ENCODE measurements around the gene ADAMTS12.

ADAMTS12 gene

DNA sequence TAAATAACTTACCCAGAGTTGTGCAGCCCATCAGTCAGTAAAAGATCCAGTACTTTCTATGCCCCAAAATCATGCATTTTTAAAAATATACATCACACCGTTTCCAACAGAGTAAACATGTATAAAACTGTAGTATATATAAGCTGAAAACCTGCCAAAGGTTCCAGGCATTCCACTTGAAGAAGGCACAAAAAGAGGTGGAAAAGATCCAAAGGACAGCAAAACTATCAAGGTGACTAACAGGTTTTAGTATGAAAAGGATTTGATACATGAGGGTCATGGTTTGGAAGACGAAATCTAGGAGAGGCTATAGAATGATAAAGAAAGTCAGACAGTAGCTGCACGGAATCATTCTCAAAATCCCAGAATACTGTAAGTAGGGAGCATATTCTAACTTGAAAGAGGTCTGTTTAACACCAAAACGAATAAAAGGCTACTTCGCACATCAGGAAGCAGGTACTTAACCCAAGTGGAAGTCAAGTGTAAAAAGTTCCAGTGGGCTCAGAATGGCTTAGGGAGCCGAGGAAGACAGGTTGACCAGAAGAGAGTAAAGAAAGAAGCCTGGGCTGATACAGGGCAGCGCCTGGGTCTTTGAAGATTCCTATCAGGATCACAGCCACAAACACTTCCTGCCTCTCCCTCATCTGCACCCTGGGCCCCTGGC lies 207.2 kb downstream of the ADAMTS12 start:
- TF ChIP-seq, protein P1, sequence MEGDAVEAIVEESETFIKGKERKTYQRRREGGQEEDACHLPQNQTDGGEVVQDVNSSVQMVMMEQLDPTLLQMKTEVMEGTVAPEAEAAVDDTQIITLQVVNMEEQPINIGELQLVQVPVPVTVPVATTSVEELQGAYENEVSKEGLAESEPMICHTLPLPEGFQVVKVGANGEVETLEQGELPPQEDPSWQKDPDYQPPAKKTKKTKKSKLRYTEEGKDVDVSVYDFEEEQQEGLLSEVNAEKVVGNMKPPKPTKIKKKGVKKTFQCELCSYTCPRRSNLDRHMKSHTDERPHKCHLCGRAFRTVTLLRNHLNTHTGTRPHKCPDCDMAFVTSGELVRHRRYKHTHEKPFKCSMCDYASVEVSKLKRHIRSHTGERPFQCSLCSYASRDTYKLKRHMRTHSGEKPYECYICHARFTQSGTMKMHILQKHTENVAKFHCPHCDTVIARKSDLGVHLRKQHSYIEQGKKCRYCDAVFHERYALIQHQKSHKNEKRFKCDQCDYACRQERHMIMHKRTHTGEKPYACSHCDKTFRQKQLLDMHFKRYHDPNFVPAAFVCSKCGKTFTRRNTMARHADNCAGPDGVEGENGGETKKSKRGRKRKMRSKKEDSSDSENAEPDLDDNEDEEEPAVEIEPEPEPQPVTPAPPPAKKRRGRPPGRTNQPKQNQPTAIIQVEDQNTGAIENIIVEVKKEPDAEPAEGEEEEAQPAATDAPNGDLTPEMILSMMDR (IDR thresholded peaks at IDR 0.05; ENCODE audit: low read depth, low read length, missing control alignments), result no peak
- DNase-seq (ENCODE audit: low read depth), result no peak

DNA sequence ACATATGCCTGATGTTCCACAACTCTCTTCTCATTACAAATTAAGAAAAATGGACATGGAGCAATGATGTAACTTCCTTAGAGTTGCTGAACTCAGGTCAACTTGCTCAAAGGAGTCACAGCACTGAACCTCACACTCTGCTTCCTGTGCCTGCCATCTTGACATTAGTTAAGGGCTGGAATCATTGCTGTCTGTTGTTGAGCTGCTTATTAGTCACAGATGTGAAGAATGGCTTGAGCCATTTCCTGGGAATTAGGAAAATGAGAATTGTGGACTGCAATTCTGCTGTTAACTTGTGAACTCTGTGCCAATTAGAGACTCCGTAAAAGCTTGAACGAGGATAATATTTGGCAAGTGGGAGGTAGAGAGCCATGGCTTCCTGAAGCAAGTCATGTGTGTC lies 212.0 kb downstream of the ADAMTS12 start:
- no peak for DNase-seq (ENCODE audit: low read depth)

More for the DNA sequence above, 207.2 kb downstream of the ADAMTS12 start:
- no peak overlapping the region for H3K4me3 ChIP-seq (ENCODE audit: low read depth, low read length)

DNA sequence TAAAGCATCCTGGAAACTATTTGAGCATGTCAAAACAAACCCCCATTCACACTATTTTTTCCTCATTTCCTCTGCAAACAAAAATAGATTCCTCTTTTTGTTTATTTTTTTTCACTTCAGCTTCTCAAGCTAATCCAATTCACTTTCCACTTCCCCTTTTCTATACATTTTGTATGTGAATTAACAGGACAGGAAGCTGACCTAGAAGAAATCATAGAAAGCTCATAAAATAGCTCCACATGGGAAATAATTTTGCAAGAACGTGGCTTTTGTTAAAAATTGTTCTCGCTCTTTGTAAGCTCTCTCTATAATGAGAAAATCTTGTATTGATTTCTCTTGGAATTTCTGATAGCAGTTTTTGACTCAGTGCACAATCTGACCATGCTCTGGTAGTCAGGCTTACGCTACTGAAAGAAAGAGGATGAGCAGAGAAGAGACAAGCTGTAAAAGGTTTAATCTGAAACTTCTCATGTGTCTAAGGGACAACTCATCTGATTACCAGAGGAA lies 215.8 kb downstream of the ADAMTS12 start:
- TF ChIP-seq, protein P1 (IDR thresholded peaks at IDR 0.05; ENCODE audit: low read depth, low read length, missing control alignments), result no peak
- DNase-seq (ENCODE audit: low read depth), result peak; percentile 59
- no peak overlapping the region for H3K4me3 ChIP-seq (ENCODE audit: low read depth, low read length)

More for the DNA sequence above, 212.0 kb downstream of the ADAMTS12 start:
- H3K4me3 ChIP-seq (ENCODE audit: low read depth, low read length), result no peak overlapping the region
- TF ChIP-seq, protein P1 (IDR thresholded peaks at IDR 0.05; ENCODE audit: low read depth, low read length, missing control alignments), result no peak

DNA sequence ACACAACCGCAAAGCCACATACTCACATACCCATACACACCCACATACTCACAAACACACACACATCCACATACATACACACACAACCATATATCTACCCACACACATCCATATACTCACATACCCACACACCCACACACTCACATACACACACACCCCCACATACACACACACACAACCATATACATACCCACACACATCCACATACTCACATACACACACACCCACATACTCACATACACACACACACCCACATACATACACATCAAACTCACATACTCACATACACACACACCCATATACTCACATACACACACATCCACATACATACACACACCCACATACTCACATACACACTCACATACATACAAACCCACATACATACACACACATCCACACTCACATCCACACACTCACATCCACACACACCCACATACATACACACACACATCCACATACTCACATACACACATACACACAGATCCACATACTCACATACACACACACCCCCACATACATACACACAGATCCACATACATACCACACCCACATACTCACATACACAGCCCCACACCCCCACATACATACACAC lies 220.0 kb downstream of the ADAMTS12 start:
- DNase-seq (ENCODE audit: low read depth), result no peak
- no peak overlapping the region for H3K4me3 ChIP-seq (ENCODE audit: low read depth, low read length)
- TF ChIP-seq, protein P1 (IDR thresholded peaks at IDR 0.05; ENCODE audit: low read depth, low read length, missing control alignments), result no peak

DNA sequence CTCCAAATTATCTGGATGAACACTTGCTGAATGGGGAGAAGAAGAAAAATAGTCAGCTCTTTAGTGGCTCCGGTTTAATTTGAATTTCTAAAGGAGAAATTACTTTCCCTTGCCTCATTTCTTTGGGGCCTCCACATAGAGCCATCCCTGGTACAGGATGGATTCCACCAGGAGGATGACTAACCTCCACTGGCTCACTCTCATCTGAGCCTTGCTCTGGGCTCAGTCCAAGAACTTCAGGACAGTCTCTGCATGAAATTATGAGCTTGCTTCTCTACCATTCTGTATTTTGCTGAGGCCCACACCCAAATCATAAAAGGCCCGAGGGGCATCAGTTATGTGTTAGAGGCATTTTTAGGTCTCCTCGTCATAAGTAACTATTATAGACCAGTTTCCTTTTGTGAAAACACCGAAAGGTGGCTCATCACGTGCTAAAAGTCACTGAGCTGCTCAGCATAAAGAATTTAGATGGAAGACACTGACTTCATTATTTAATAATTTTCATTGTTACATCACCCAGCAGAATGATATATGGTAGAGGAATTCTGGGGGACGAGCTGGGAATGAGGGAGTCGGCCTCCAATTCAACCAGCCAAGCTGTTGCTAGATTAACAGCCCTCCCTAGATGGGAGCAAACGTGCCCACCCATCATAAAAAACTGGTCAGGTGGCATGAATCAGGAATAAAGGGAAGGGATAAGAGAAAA lies 228.9 kb downstream of the ADAMTS12 start:
- DNase-seq (ENCODE audit: low read depth), result no peak
- H3K4me3 ChIP-seq (ENCODE audit: low read depth, low read length), result no peak overlapping the region
- TF ChIP-seq, protein P1 (IDR thresholded peaks at IDR 0.05; ENCODE audit: low read depth, low read length, missing control alignments), result no peak

DNA sequence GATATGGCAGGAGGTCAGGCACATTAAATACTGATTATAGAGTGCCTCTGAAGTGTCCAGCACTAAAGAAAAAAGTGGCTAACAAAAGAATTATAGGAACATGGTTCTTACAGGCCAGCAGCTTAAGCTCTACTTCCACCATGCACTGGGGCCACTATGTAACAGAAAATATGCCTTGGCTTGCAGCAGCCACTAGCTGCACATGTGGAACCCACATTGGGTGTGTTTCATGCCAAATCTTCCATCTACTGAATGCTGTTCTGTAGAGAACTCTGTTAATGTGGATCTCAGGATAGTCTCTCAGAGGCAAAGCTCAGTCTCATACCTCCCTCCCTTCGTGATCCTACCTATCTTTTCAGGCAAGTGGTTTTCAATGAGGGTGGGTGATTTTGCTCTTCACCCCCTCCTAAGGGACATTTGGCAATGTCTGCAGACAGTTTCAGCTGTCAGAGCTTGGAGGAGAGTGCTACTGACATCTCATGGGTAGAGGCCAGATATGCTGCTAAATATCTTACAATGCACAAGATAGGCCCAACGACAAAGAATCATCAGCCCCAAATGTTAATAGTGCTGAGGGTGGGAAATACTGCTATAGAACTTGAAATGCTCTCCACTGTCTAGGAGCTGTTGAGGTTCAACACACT lies 232.1 kb downstream of the ADAMTS12 start:
- no peak overlapping the region for H3K4me3 ChIP-seq (ENCODE audit: low read depth, low read length)
- TF ChIP-seq, protein P1 (IDR thresholded peaks at IDR 0.05; ENCODE audit: low read depth, low read length, missing control alignments), result no peak
- no peak for DNase-seq (ENCODE audit: low read depth)
